ENCODE results near the gene CX3CL1. TPM values are rescaled to one million over a fixed set of nuclear protein-coding genes. Genes with fewer than 3 reads are reported as not detected.

The CX3CL1 gene
- total RNA-seq, 2 experiments from 2014 or later: not detected

GRCh38 chr16:57419506-57419905 is 47.2 kb downstream of the CX3CL1 start:
- no peak for DNase-seq (ENCODE audit: low spot score)
- H3K4me3 ChIP-seq (ENCODE audit: low read depth, low read length, poor library complexity, severe bottlenecking): no peak overlapping the region
- H3K79me2 ChIP-seq (ENCODE audit: insufficient read depth, low read depth, low read length): no peaks in the 10 kb centered on the region
- peaks cover 20% of the 10 kb centered on the region for H3K4me1 ChIP-seq (ENCODE audit: insufficient read depth, low read length, poor library complexity, severe bottlenecking)
- ChIA-PET CTCF (ENCODE audit: unreplicated experiment) (interaction anchor here (0.7 to 1.4 kb wide), 2 partner anchors 94 to 100 kb away, joined by 3 to 4 read pairs; no protein-coding TSS in a partner anchor), POLR2A (no interaction called here)
- TF ChIP-seq CTCF (conservative IDR thresholded peaks at IDR 0.05; ENCODE audit: low read length) (no peak), EZH2phosphoT487 (IDR thresholded peaks at IDR 0.05; ENCODE audit: borderline replicate concordance, low read depth, low read length) (no peak)
- H3K4me2 ChIP-seq (ENCODE audit: low read length): no peak overlapping the region
- no peaks in the 10 kb centered on the region for H3K9me2 ChIP-seq (ENCODE audit: insufficient read depth, low read length)
- no peak overlapping the region for H3K27ac ChIP-seq (ENCODE audit: low read depth, low read length, poor library complexity, severe bottlenecking)
- no peaks in the 10 kb centered on the region for H3K9me3 ChIP-seq (ENCODE audit: low read length)
- H3K36me3 ChIP-seq (ENCODE audit: insufficient read depth, low read length): no peaks in the 10 kb centered on the region
- H2AFZ ChIP-seq (ENCODE audit: low read length): peak overlapping the region; percentile 98; the same call in 1 of the 2 replicates
- H4K20me1 ChIP-seq (ENCODE audit: insufficient read depth, low read length): no peaks in the 10 kb centered on the region
- intact Hi-C loops (cut with micrococcal nuclease; ENCODE audit: unreplicated experiment): loop anchor here (1.0 to 10.0 kb wide), 3 partner anchors 100 to 235 kb away; partner anchors contain the start of genes PSME3IP1 and RSPRY1
- BruUV-seq (replicated peaks): no TSS peak

GRCh38 chr16:57422026-57422944 is 50.0 kb downstream of the CX3CL1 start:
- TF ChIP-seq CTCF (conservative IDR thresholded peaks at IDR 0.05; ENCODE audit: low read length) (peak; percentile 70), EZH2phosphoT487 (IDR thresholded peaks at IDR 0.05; ENCODE audit: borderline replicate concordance, low read depth, low read length) (no peak)
- ChIA-PET POLR2A (interaction anchor here (0.9 kb wide), 1 partner anchor 9 kb away, joined by 3 read pairs; no protein-coding TSS in a partner anchor), CTCF (ENCODE audit: unreplicated experiment) (interaction anchor here (0.5 kb wide), 2 partner anchors 135 to 241 kb away, joined by 3 read pairs; no protein-coding TSS in a partner anchor)
- Histone ChIP-seq H3K9me2 (ENCODE audit: insufficient read depth, low read length) (no peaks in the 10 kb centered on the region), H3K4me3 (ENCODE audit: low read depth, low read length, poor library complexity, severe bottlenecking) (no peak overlapping the region), H3K36me3 (ENCODE audit: insufficient read depth, low read length) (peaks cover 3% of the 10 kb centered on the region), H3K27ac (ENCODE audit: low read depth, low read length, poor library complexity, severe bottlenecking) (no peak overlapping the region), H3K79me2 (ENCODE audit: insufficient read depth, low read depth, low read length) (no peaks in the 10 kb centered on the region), H2AFZ (ENCODE audit: low read length) (no peak overlapping the region), H3K9me3 (ENCODE audit: low read length) (no peaks in the 10 kb centered on the region), H3K4me2 (ENCODE audit: low read length) (no peak overlapping the region), H3K4me1 (ENCODE audit: insufficient read depth, low read length, poor library complexity, severe bottlenecking) (peaks cover 10% of the 10 kb centered on the region), H4K20me1 (ENCODE audit: insufficient read depth, low read length) (no peaks in the 10 kb centered on the region)
- BruUV-seq (replicated peaks): no TSS peak
- intact Hi-C loops (cut with micrococcal nuclease; ENCODE audit: unreplicated experiment): no loop called here
- DNase-seq (ENCODE audit: low spot score): peak; percentile 23

Data from OCI-LY7 (cell line).